Skin epidermis (tissue), 12 donors: ENCODE data around the gene STH.
"Not testable (repeated sequence)": the region's sequence is repeated elsewhere in the genome, so short reads cannot be mapped to it uniquely, and the experiment has no call there.

ENCODE experiments used
- H3K27ac ChIP-seq, 21 experiments: fragments of 200-600 bp; sonication (generic) in 11 of 21; one replicate each; pipeline ENCODE4 v1.5.0; 2020; ENCODE audit warnings: mild to moderate bottlenecking in 3 of 21, inconsistent platforms in 2 of 21, moderate library complexity in 2 of 21
- H3K4me3 ChIP-seq, 7 experiments: fragments of 200-600 bp; sonication (generic) in 2 of 7; one replicate each; pipeline ENCODE4 v1.5.0; 2020; ENCODE audit warnings: inconsistent platforms in 2 of 7, mild to moderate bottlenecking in 2 of 7, moderate library complexity in 1 of 7

STH gene

GRCh38 chr17:46023366-46023765 is 24.3 kb downstream of the STH start:
- not testable (repeated sequence) for H3K4me3 ChIP-seq, H3K27ac ChIP-seq

GRCh38 chr17:46023783-46024388 is 24.8 kb downstream of the STH start:
- no peak overlapping the region for H3K4me3 ChIP-seq
- H3K27ac ChIP-seq, result no peak overlapping the region

- H3K4me3 ChIP-seq, result no peak overlapping the region
- H3K27ac ChIP-seq, result no peak overlapping the region
These were observed 25.5 kb downstream of the STH start for GRCh38 chr17:46024590-46024989.

- H3K4me3 ChIP-seq, result no peak overlapping the region
- peak overlapping the region in 6 of 21 experiments; percentile 10 to 59 (median 40) for H3K27ac ChIP-seq
These were observed 26.0 kb downstream of the STH start for GRCh38 chr17:46025060-46025459.

DNA sequence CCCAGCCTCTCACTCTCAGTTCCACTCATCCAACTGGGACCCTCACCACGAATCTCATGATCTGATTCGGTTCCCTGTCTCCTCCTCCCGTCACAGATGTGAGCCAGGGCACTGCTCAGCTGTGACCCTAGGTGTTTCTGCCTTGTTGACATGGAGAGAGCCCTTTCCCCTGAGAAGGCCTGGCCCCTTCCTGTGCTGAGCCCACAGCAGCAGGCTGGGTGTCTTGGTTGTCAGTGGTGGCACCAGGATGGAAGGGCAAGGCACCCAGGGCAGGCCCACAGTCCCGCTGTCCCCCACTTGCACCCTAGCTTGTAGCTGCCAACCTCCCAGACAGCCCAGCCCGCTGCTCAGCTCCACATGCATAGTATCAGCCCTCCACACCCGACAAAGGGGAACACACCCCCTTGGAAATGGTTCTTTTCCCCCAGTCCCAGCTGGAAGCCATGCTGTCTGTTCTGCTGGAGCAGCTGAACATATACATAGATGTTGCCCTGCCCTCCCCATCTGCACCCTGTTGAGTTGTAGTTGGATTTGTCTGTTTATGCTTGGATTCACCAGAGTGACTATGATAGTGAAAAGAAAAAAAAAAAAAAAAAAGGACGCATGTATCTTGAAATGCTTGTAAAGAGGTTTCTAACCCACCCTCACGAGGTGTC is 26.6 kb downstream of the STH start:
- Histone ChIP-seq H3K4me3 (no peak overlapping the region), H3K27ac (peak overlapping the region in 12 of 21 experiments; percentile 3 to 59 (median 47))

- H3K4me3 ChIP-seq, result no peak overlapping the region
- H3K27ac ChIP-seq, result peak overlapping the region in 12 of 21 experiments; percentile 2 to 60 (median 33)
These were observed 27.4 kb downstream of the STH start for GRCh38 chr17:46026166-46027047.

DNA sequence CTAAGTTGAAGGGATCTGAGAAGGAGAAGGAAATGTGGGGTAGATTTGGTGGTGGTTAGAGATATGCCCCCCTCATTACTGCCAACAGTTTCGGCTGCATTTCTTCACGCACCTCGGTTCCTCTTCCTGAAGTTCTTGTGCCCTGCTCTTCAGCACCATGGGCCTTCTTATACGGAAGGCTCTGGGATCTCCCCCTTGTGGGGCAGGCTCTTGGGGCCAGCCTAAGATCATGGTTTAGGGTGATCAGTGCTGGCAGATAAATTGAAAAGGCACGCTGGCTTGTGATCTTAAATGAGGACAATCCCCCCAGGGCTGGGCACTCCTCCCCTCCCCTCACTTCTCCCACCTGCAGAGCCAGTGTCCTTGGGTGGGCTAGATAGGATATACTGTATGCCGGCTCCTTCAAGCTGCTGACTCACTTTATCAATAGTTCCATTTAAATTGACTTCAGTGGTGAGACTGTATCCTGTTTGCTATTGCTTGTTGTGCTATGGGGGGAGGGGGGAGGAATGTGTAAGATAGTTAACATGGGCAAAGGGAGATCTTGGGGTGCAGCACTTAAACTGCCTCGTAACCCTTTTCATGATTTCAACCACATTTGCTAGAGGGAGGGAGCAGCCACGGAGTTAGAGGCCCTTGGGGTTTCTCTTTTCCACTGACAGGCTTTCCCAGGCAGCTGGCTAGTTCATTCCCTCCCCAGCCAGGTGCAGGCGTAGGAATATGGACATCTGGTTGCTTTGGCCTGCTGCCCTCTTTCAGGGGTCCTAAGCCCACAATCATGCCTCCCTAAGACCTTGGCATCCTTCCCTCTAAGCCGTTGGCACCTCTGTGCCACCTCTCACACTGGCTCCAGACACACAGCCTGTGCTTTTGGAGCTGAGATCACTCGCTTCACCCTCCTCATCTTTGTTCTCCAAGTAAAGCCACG is 28.3 kb downstream of the STH start:
- H3K27ac ChIP-seq, result peak overlapping the region in 10 of 21 experiments; percentile 1 to 60 (median 30)
- no peak overlapping the region for H3K4me3 ChIP-seq

DNA sequence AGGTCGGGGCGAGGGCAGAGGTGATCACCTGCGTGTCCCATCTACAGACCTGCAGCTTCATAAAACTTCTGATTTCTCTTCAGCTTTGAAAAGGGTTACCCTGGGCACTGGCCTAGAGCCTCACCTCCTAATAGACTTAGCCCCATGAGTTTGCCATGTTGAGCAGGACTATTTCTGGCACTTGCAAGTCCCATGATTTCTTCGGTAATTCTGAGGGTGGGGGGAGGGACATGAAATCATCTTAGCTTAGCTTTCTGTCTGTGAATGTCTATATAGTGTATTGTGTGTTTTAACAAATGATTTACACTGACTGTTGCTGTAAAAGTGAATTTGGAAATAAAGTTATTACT is 28.9 kb downstream of the STH start:
- no peak overlapping the region for H3K4me3 ChIP-seq
- peak overlapping the region in 7 of 21 experiments; percentile 1 to 60 (median 9) for H3K27ac ChIP-seq

DNA sequence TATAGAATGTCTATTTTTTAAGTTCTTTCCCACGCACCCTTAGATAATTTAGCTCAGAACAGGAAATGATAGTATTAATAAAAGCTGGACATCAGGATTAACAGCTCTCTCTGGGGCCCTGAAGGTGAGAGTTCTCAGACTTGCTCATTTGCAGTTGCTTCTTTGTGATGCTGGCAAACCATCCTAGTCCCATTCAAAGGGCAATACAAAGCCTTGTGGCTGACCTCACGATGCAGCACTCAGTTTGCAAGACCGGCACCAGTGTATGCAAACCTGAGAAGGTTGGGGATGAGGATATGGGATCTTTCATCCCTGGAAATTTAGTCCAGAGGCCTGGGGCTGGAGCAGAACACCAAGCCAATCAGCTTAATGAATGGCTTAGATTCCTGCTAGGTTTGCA is 29.3 kb downstream of the STH start:
- H3K27ac ChIP-seq, result peak overlapping the region in 2 of 21 experiments; percentile 9 to 23
- H3K4me3 ChIP-seq, result no peak overlapping the region

- no peak overlapping the region for H3K4me3 ChIP-seq
- peak overlapping the region in 1 of 21 experiments; percentile 23 for H3K27ac ChIP-seq
These were observed 30.0 kb downstream of the STH start for GRCh38 chr17:46028981-46029565.

GRCh38 chr17:46029627-46030026 is 30.6 kb downstream of the STH start:
- H3K4me3 ChIP-seq, result no peak overlapping the region
- peak overlapping the region in 1 of 21 experiments; percentile 23 for H3K27ac ChIP-seq

- Histone ChIP-seq H3K4me3 (no peak overlapping the region), H3K27ac (no peak overlapping the region)
These were observed 31.7 kb downstream of the STH start for GRCh38 chr17:46030752-46031151.

DNA sequence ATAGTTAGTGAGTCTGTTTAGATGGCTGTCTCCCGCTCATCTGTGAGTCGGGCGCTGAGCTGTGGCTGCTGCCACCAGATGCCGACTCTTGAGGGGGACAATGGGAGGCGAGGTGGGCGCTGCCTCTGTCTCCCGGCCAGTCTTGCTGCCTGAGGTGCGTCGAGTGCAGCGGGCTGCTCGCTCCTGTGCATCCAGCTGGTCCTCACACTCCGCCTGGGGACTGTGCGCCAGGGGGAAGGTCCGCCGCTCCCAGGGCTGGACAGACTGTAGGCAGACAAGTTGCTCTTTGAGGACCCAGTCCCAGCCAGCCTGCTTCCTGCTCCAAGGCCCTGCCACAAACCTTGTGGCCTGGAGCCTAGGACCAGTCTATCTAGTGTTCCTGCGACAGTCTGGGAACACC is 32.4 kb downstream of the STH start:
- Histone ChIP-seq H3K27ac (no peak overlapping the region), H3K4me3 (no peak overlapping the region)

DNA sequence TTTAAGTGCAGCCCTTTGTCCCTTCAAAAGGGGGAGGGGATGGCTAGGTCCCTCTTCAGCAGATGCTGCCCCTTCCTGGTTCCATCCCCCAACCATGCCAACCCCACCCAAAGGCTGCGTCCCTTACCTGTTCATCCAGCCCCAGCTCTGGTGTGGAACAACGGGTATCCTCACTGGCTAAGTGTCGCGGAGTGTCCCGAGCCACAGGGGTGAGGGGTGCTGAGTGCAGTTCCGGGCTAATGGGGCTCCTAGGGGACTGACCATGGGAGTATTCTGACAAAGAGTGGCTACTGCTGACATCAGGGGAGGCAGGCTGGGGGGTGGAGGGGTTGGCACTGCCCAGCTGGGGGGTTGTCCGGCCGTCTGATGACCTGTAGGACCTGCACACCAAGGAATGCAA is 32.9 kb downstream of the STH start:
- Histone ChIP-seq H3K27ac (no peak overlapping the region), H3K4me3 (no peak overlapping the region)

DNA sequence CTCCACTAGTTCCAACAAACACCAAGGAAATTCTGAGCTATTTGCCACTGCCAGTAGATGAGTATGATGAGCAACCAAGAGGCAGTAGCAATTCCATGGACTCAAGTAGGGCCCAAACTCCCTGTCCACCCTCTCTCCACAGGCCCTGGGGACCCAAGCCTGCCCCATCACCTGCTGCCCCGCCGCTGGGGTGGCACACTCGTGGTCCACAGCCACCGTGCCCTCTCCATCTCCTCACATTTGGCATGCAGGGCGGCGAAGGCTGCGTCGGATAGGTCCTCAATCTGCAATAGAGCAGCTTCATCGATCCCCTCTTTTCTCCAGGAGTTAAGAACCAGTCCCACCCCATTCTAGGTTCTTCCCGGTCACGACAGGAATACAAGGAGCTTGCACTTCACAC is 33.9 kb downstream of the STH start:
- H3K4me3 ChIP-seq, result no peak overlapping the region
- no peak overlapping the region for H3K27ac ChIP-seq

DNA sequence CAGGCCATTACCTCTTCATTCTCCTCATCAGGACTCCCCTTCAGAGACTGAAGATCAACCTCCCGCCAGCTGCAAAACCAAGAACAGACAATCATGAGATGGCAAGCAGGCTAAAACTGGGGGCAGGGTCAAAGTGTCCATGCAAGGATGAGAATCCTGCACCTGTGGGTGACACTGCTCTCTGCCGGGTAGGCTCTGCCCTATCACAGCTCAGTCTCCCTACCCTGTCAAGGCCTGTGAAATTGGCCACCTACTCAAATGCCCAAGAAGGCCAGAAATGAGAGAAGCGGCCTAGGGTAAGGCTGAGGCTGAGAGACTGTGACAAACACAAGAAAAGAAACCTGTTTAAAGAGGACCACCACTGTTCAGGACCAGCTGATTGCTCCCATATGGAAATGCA is 34.3 kb downstream of the STH start:
- no peak overlapping the region for H3K4me3 ChIP-seq

GRCh38 chr17:46035112-46035818 is 36.2 kb downstream of the STH start:
- no peak overlapping the region for H3K4me3 ChIP-seq
- peak overlapping the region in 1 of 21 experiments; percentile 22 for H3K27ac ChIP-seq

More for the DNA sequence above, 34.3 kb downstream of the STH start:
- no peak overlapping the region for H3K27ac ChIP-seq

DNA sequence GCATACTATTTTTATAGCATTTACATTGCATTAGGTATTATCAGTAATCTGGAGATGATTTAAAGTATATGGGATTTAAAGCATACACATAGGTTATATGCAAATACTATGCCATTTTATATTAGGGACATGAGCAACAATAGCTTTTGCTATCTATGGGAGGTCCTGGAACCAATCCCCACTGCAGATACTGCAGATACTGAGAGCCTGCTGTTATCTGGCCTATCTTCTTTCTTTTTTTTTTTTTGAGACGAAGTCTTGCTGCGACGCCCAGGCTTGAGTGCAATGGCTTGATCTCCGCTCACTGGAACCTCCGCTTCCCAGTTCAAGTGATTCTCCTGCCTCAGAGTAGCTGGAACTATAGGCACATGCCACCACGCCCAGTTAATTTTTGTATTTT is 37.4 kb downstream of the STH start:
- no peak overlapping the region for H3K4me3 ChIP-seq
- H3K27ac ChIP-seq, result no peak overlapping the region
